Activated naive CD8-positive, alpha-beta T cell treated with anti-CD3 and anti-CD28 coated beads, Interleukin-2, amount 50 U/mL, for 24 hours (primary cell): ENCODE results near the gene SPOPL.

ENCODE experiments used
- ATAC-seq: fragments of 150-1000 bp; cut with Tn5 transposase; one replicate; pipeline ENCODE4 v1.10.0; 2021
- DNase-seq: peaks from one replicate; pipeline ENCODE4 v3.0.0; 2021
- H3K27ac Mint-ChIP-seq: one replicate; pipeline ENCODE4 v1.8.0; 2021; ENCODE audit warnings: mild to moderate bottlenecking, mixed read lengths
- H3K27me3 Mint-ChIP-seq: one replicate; pipeline ENCODE4 v1.8.0; 2021; ENCODE audit warnings: mixed read lengths
- H3K36me3 Mint-ChIP-seq: one replicate; pipeline ENCODE4 v1.8.0; 2021; ENCODE audit warnings: low read depth, mixed read lengths
- H3K4me1 Mint-ChIP-seq: one replicate; pipeline ENCODE4 v1.8.0; 2021; ENCODE audit warnings: mixed read lengths
- H3K4me3 Mint-ChIP-seq: one replicate; pipeline ENCODE4 v1.8.0; 2021; ENCODE audit warnings: mild to moderate bottlenecking, moderate library complexity, mixed read lengths
- H3K9me3 Mint-ChIP-seq: one replicate; pipeline ENCODE4 v1.8.0; 2021; ENCODE audit warnings: mixed read lengths

SPOPL gene

DNA sequence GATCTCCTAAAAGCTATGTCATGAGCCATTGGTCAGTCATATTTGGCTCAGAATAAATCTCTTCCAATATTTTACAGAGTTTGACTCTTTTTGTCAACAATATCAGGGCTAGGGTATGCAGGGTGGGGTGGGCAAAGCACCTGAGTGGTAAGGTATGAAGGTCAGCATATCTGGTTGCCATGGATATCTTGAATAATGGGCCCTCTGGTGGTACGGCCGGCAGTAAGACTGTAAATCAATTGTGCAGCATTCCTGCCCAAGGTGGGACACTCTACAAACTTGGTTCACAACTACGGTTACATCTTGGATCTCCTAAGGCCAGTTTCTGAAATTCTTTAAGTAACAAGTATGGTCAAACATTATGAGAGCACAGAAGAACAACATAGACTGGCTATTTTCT, 119.6 kb downstream of the SPOPL start:
- peaks cover 6% of the 10 kb centered on the region for H3K4me1 Mint-ChIP-seq
- H3K27me3 Mint-ChIP-seq: peaks cover 2% of the 10 kb centered on the region
- ATAC-seq (no peak), DNase-seq (no peak)
- H3K9me3 Mint-ChIP-seq: no peaks in the 10 kb centered on the region
- H3K27ac Mint-ChIP-seq: no peak overlapping the region
- H3K36me3 Mint-ChIP-seq: no peaks in the 10 kb centered on the region
- no peak overlapping the region for H3K4me3 Mint-ChIP-seq

DNA sequence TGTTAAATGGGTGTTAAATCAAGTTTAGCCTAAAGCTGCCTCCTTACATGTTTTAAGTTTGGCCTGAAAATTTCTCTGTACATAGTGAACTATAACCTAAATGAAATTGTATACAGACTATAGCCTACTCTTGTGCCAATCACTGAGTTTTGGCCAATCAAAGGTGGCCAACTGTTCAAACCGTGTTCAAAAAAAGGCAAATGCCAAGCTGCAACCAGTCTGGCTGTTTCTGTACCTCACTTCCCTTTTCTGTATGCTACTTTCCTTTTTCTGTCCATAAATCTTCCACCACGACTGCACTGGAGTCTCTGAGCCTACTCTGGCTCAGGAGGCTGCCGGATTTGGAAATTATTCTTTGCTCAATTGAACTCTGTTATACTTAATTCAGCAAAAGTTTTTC, 121.0 kb downstream of the SPOPL start:
- Mint-ChIP-seq H3K4me3 (no peak overlapping the region), H3K36me3 (no peaks in the 10 kb centered on the region), H3K27ac (no peak overlapping the region), H3K9me3 (no peaks in the 10 kb centered on the region), H3K27me3 (peaks cover 7% of the 10 kb centered on the region), H3K4me1 (peaks cover 6% of the 10 kb centered on the region)
- ATAC-seq (no peak), DNase-seq (no peak)
